ENCODE results near the gene HDAC2. TPM values are rescaled to one million over a fixed set of nuclear protein-coding genes. Genes with fewer than 3 reads are reported as not detected.

The HDAC2 gene
- total and polyA plus RNA-seq, 2 experiments from 2014 or later, result 343 to 355 TPM

GRCh38 chr6:113901482-113901881 lies 69.5 kb downstream of the HDAC2 start (continued):
- TF ChIP-seq CTCF (conservative IDR thresholded peaks at IDR 0.05; ENCODE audit: low read depth in 2 of 2), result no peak
- TF ChIP-seq ZNF114 (CRISPR knock-in tag; IDR thresholded peaks at IDR 0.05), result no peak
- no peak for TF ChIP-seq ZNF331 (CRISPR knock-in tag; IDR thresholded peaks at IDR 0.05; ENCODE audit: low read depth)
- TF ChIP-seq POLR2AphosphoS5 (IDR thresholded peaks at IDR 0.05; ENCODE audit: low read depth), result no peak
- TF ChIP-seq REST (IDR thresholded peaks at IDR 0.05; ENCODE audit: unreplicated experiment), result no peak
- no peak for TF ChIP-seq NANOG (IDR thresholded peaks at IDR 0.05; ENCODE audit: borderline replicate concordance)
- TF ChIP-seq EZH2 (IDR thresholded peaks at IDR 0.05; ENCODE audit: low read depth, unreplicated experiment), result no peak
- no peak for TF ChIP-seq JUNB (IDR thresholded peaks at IDR 0.05; ENCODE audit: unreplicated experiment)
- TF ChIP-seq STAT1 (IDR thresholded peaks at IDR 0.05; ENCODE audit: unreplicated experiment), result no peak

GRCh38 chr6:113894712-113895674 lies 76.0 kb downstream of the HDAC2 start:
- Mint-ChIP-seq H3K4me3 (no peak overlapping the region), H3K27ac (no peak overlapping the region), H3K36me3 (ENCODE audit: low read depth) (no peaks in the 10 kb centered on the region), H3K9me3 (peaks cover 10% of the 10 kb centered on the region; the same call in 2 of the 3 replicates), H3K27me3 (ENCODE audit: insufficient read depth, low read depth, poor library complexity) (peaks cover 3% of the 10 kb centered on the region), H3K4me1 (peaks cover 5% of the 10 kb centered on the region; the same call in 2 of the 3 replicates)
- H4K20me1 ChIP-seq (replicated peaks; ENCODE audit: insufficient read depth), result no peaks in the 10 kb centered on the region
- H3K27ac ChIP-seq (ENCODE audit: low read depth), result no peak overlapping the region
- H3K4me3 ChIP-seq, result no peak overlapping the region
- peaks cover 8% of the 10 kb centered on the region; the same call in 1 of the 2 replicates for H3K9me2 ChIP-seq (ENCODE audit: insufficient read depth)
- DNase-seq (ENCODE audit: low spot score) (no peak), ATAC-seq (no peak)
- H3K79me2 ChIP-seq (replicated peaks; ENCODE audit: insufficient read depth), result no peaks in the 10 kb centered on the region
- no peaks in the 10 kb centered on the region for H3F3A ChIP-seq (replicated peaks; ENCODE audit: low read depth)
- H3K4me2 ChIP-seq, result no peak overlapping the region
- TF ChIP-seq ZNF114 (CRISPR knock-in tag; IDR thresholded peaks at IDR 0.05) (no peak), POLR2AphosphoS5 (IDR thresholded peaks at IDR 0.05; ENCODE audit: low read depth) (no peak), ZNF331 (CRISPR knock-in tag; IDR thresholded peaks at IDR 0.05; ENCODE audit: low read depth) (no peak), CREB1 (CRISPR knock-in tag; IDR thresholded peaks at IDR 0.05; ENCODE audit: low read depth) (no peak), STAT1 (IDR thresholded peaks at IDR 0.05; ENCODE audit: unreplicated experiment) (no peak), NANOG (IDR thresholded peaks at IDR 0.05; ENCODE audit: borderline replicate concordance) (no peak), EZH2 (IDR thresholded peaks at IDR 0.05; ENCODE audit: low read depth, unreplicated experiment) (no peak), EZH2phosphoT487 (IDR thresholded peaks at IDR 0.05; ENCODE audit: unreplicated experiment) (no peak), JUNB (IDR thresholded peaks at IDR 0.05; ENCODE audit: unreplicated experiment) (no peak), REST (IDR thresholded peaks at IDR 0.05; ENCODE audit: unreplicated experiment) (no peak)
- H3K36me3 ChIP-seq (ENCODE audit: insufficient read depth), result no peaks in the 10 kb centered on the region
- H3K4me1 ChIP-seq (ENCODE audit: insufficient read depth), result no peaks in the 10 kb centered on the region
- H3K27me3 ChIP-seq (ENCODE audit: insufficient read depth), result no peaks in the 10 kb centered on the region
- H2AFZ ChIP-seq, result no peak overlapping the region; the same call in 1 of the 2 replicates
